AG04450 (cell line): ENCODE data around the gene JMJD1C. TPM values are rescaled to one million over a fixed set of nuclear protein-coding genes. Genes with fewer than 3 reads are reported as not detected.

Source experiments
- CTCF ChIA-PET: fragments of 300-600, 350-600 bp; formaldehyde crosslinking; extraction: SDS; loops from one replicate; lab custom pipeline; 2022; ENCODE audit warnings: antibody characterized with exemption, inconsistent platforms; lab: Charles Lee
- POLR2A ChIA-PET: fragments of 350-600 bp; formaldehyde crosslinking; extraction: SDS; loops from one replicate; lab custom pipeline; 2021; ENCODE audit warnings: antibody characterized with exemption, inconsistent platforms; lab: Yijun Ruan, JAX
- DNase-seq: peaks from one replicate; pipeline ENCODE4 v3.0.0-alpha.2; 2011; ENCODE audit warnings: low read depth, low spot score
- H3K27ac ChIP-seq: one replicate; pipeline ENCODE4 v1.5.1; 2012; ENCODE audit warnings: low read depth, low read length, control low read depth
- H3K27me3 ChIP-seq: one replicate; pipeline ENCODE4 v1.6.0; 2012; ENCODE audit warnings: low read length; ENCODE audit not compliant: control insufficient read depth, insufficient read depth
- H3K4me3 ChIP-seq: 2 replicates; pipeline ENCODE4 v1.5.1; 2011; ENCODE audit warnings: mild to moderate bottlenecking, low read depth, low read length, control low read depth
- H3K9me3 ChIP-seq: 2 replicates; pipeline ENCODE4 v1.5.1; 2012; ENCODE audit warnings: low read length; ENCODE audit not compliant: control insufficient read depth, insufficient read depth
- CTCF ChIP-seq: IDR thresholded peaks from 2 replicates; pipeline ENCODE4 v1.5.1; 2011; ENCODE audit warnings: low read depth, low read length, control low read depth, inconsistent platforms
- polyA plus RNA-seq: library from polyadenylated mRNA; depleted of rRNA; stranded (reverse); fragments of >200 nt; gene quantifications from 2 replicates; pipeline ENCODE4 v1.2.3, GENCODE V29; 2011

JMJD1C gene
- polyA plus RNA-seq, 1 experiment = 45.0 TPM

GRCh38 chr10:63161592-63161991 is 304.2 kb downstream of the JMJD1C start:
- H3K9me3 ChIP-seq = no peaks in the 10 kb centered on the region
- POLR2A ChIA-PET = no interaction called here

DNA sequence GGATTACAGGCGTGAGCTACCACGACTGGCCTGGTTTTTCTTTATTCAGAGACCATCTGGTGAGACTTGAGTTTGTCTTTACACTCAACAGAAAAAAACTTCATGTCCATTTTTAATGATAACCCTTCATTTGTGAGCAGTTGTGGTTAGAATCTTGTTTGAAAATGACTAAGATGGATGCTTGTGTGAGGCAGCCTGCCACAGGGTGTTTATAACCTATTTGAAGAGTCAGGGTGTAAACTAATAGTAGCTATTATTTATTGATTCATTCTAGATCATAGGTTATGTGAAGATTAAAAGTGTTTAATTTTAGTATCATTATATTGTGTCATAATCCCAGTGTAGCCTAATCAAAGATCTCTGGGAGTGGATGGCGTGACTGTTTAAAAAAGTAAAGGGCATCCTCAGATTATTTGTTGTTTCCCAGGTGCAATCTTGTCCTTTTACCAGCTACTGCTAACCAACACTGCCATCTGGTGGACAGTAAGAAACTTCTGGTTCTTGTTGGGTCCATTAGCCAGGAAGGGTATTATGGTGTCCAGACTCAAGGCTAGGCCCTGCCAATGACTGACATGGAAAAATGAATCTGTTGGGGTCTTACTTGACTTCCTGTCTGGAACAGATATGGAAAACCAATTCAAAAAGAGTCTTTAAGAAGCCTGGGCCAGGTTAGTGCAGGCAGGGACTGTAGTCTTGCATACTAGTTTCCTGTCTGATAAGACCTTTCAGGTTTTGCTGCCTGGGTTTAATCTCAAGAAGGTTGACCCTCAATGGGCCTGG is 307.7 kb downstream of the JMJD1C start:
- Histone ChIP-seq H3K27ac (no peak overlapping the region), H3K4me3 (no peak overlapping the region), H3K9me3 (no peaks in the 10 kb centered on the region), H3K27me3 (no peaks in the 10 kb centered on the region)
- peak; percentile 79 for TF ChIP-seq CTCF
- peak; percentile 86 for DNase-seq
- POLR2A ChIA-PET = interaction anchor here (0.6 to 1.4 kb wide), 2 partner anchors 25 to 478 kb away, joined by 3 to 5 read pairs; partner anchors contain the start of gene NRBF2
- CTCF ChIA-PET = interaction anchor here (0.5 to 4.1 kb wide), 66 partner anchors 8 to 913 kb away, joined by 3 to 52 read pairs (median 4); partner anchors contain the start of gene EGR2

More at GRCh38 chr10:63161592-63161991, 304.2 kb downstream of the JMJD1C start:
- no peak for TF ChIP-seq CTCF
- CTCF ChIA-PET = interaction anchor here (0.6 to 1.8 kb wide), 7 partner anchors 344 to 897 kb away, joined by 3 to 18 read pairs (median 4); no protein-coding TSS in a partner anchor
- Histone ChIP-seq H3K27ac (no peak overlapping the region), H3K27me3 (no peaks in the 10 kb centered on the region), H3K4me3 (no peak overlapping the region)
- DNase-seq = no peak

- H3K4me3 ChIP-seq = no peak overlapping the region
- CTCF ChIA-PET = interaction anchor here (0.7 to 4.1 kb wide), 15 partner anchors 10 to 907 kb away, joined by 3 to 52 read pairs (median 13); no protein-coding TSS in a partner anchor
- POLR2A ChIA-PET = interaction anchor here (0.6 kb wide), 1 partner anchor 533 kb away, joined by 14 read pairs; no protein-coding TSS in a partner anchor
- H3K9me3 ChIP-seq = no peaks in the 10 kb centered on the region
- no peak overlapping the region for H3K27ac ChIP-seq
- no peak for TF ChIP-seq CTCF
- H3K27me3 ChIP-seq = no peaks in the 10 kb centered on the region
- DNase-seq = no peak
Measured at GRCh38 chr10:63156236-63156635, 309.5 kb downstream of the JMJD1C start.

GRCh38 chr10:63155388-63156020 is 310.3 kb downstream of the JMJD1C start:
- POLR2A ChIA-PET = no interaction called here
- H3K4me3 ChIP-seq = no peak overlapping the region
- H3K9me3 ChIP-seq = no peaks in the 10 kb centered on the region
- CTCF ChIA-PET = interaction anchor here (2.4 to 4.1 kb wide), 4 partner anchors 11 to 891 kb away, joined by 8 to 52 read pairs (median 22); no protein-coding TSS in a partner anchor
- no peak for DNase-seq
- H3K27me3 ChIP-seq = no peaks in the 10 kb centered on the region
- H3K27ac ChIP-seq = no peak overlapping the region
- no peak for TF ChIP-seq CTCF
